GM12892 (cell line): ENCODE data around the gene GMEB2.

Experiments used
- POLR2A ChIP-seq: IDR thresholded peaks from 2 replicates; pipeline ENCODE4 v1.6.1; 2011; ENCODE audit warnings: low read depth, low read length, control low read depth
- POLR2AphosphoS5 ChIP-seq: IDR thresholded peaks from 2 replicates; pipeline ENCODE4 v1.6.1; 2011; ENCODE audit warnings: low read depth, low read length, control low read depth

DNA sequence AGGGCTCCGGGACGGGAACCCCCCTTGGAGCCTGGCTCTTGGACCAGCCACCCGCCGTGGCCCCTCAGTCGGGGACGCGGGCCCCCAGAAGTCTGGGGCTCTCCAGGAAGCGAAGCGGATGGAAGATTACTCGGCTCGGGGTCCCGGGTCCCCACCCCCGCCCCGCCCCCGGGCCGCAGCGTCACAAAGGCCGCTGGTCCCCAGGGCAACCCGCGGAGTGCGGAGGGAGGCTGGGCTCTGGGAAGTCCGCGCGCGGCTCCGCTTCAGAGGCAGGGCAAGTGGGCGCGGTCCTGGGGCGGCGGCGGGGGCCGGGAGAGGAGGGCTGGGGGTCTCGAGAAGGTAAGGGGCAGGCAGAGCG is 73.0 kb downstream of the GMEB2 start, which contains the start of gene FNDC11:
- TF ChIP-seq POLR2A (no peak), POLR2AphosphoS5 (no peak)
